K562 (cell line): Measurements from ENCODE around the gene KRIT1. TPM values are rescaled to one million over a fixed set of nuclear protein-coding genes. Genes with fewer than 3 reads are reported as not detected.

ENCODE experiments used
- CBX2 ChIP-seq: fragments of 200-600 bp; sonication (generic); IDR thresholded peaks from one replicate; pipeline ENCODE4 v1.6.1; 2012; ENCODE audit warnings: mild to moderate bottlenecking, low read length, inconsistent platforms; ENCODE audit not compliant: insufficient read depth, poor library complexity, severe bottlenecking
- CHD1 ChIP-seq: fragments of 200-600 bp; sonication (generic); IDR thresholded peaks from one replicate; pipeline ENCODE4 v1.6.1; 2012; ENCODE audit warnings: mild to moderate bottlenecking, moderate library complexity, low read length, inconsistent platforms
- ETV5 ChIP-seq: sonication (generic); formaldehyde crosslinking; IDR thresholded peaks from 2 replicates; pipeline ENCODE4 v1.4.0; 2020; ENCODE audit warnings: low read depth, mild to moderate bottlenecking, missing genetic modification reagents
- GABPA ChIP-seq: fragments of 200-800 bp; sonication (Bioruptor generic); conservative IDR thresholded peaks from 2 replicates; pipeline ENCODE4 v1.6.1; 2016; ENCODE audit warnings: low read depth, missing genetic modification characterization, missing compliant biosample characterization
- HDAC2 ChIP-seq: fragments of 450-650 bp; IDR thresholded peaks from 2 replicates; pipeline ENCODE4 v1.6.1; 2016; ENCODE audit warnings: mild to moderate bottlenecking
- HOXB6 ChIP-seq: fragments of 250-450 bp; sonication (Bioruptor Pico); IDR thresholded peaks from 2 replicates; pipeline ENCODE4 v1.5.1; 2022; ENCODE audit warnings: mild to moderate bottlenecking, borderline replicate concordance
- MEIS2 ChIP-seq: fragments of 450-650 bp; IDR thresholded peaks from 2 replicates; pipeline ENCODE4 v1.6.1; 2014; ENCODE audit warnings: mild to moderate bottlenecking; ENCODE audit not compliant: partially characterized antibody
- NCOA4 ChIP-seq: fragments of 450-650 bp; IDR thresholded peaks from 2 replicates; pipeline ENCODE4 v1.6.1; 2018; ENCODE audit warnings: mild to moderate bottlenecking; ENCODE audit not compliant: partially characterized antibody
- RAD21 ChIP-seq, 2 experiments: fragments of 250-450 bp in 1 of 2; fragments of 450-650 bp in 1 of 2; sonication (Bioruptor Pico) in 1 of 2; formaldehyde crosslinking in 1 of 2; IDR thresholded peaks in 1 of 2; conservative IDR thresholded peaks in 1 of 2; 2 replicates each; pipeline versions ENCODE4 v1.4.0 to v1.8.0; 2020 to 2022; ENCODE audit warnings: mild to moderate bottlenecking in 2 of 2, moderate library complexity in 1 of 2
- RB1 ChIP-seq: fragments of 450-650 bp; IDR thresholded peaks from 2 replicates; pipeline ENCODE4 v1.6.1; 2017; ENCODE audit warnings: low read depth, mild to moderate bottlenecking
- SAFB ChIP-seq: fragments of 200-400 bp; formaldehyde crosslinking; IDR thresholded peaks from 2 replicates; pipeline ENCODE4 v1.6.1; 2017; ENCODE audit warnings: low read depth, low read length, borderline replicate concordance
- SMARCA4 ChIP-seq: fragments of 450-650 bp; IDR thresholded peaks from 2 replicates; pipeline ENCODE4 v1.6.1; 2016
- TRIM28 ChIP-seq: fragments of 450-650 bp; IDR thresholded peaks from 2 replicates; pipeline ENCODE4 v1.6.1; 2017
- USF2 ChIP-seq: sonication (generic); formaldehyde crosslinking; IDR thresholded peaks from 2 replicates; pipeline ENCODE4 v1.5.0; 2020; ENCODE audit warnings: missing genetic modification reagents
- YY1 ChIP-seq, 3 experiments: IDR thresholded peaks; 2 replicates each; pipeline ENCODE4 v1.6.1; 2011; ENCODE audit warnings: low read length in 2 of 3, mild to moderate bottlenecking in 2 of 3, moderate library complexity in 2 of 3, borderline replicate concordance in 1 of 3, control low read depth in 1 of 3, low read depth in 1 of 3; ENCODE audit not compliant: insufficient read depth in 3 of 3, insufficient replicate concordance in 2 of 3, control insufficient read depth in 1 of 3, insufficient read length in 1 of 3; ENCODE audit errors: extremely low read depth in 1 of 3
- ZNF134 ChIP-seq: fragments of 250-450 bp; sonication (Bioruptor Pico); conservative IDR thresholded peaks from 2 replicates; pipeline ENCODE4 v1.4.0; 2020
- ZNF175 ChIP-seq: fragments of 200-800 bp; sonication (Bioruptor generic); IDR thresholded peaks from 2 replicates; pipeline ENCODE4 v1.6.1; 2016; ENCODE audit warnings: low read depth, mild to moderate bottlenecking, missing genetic modification characterization, missing compliant biosample characterization
- ZNF644 ChIP-seq: fragments of 200-800 bp; sonication (Bioruptor generic); IDR thresholded peaks from 2 replicates; pipeline ENCODE4 v1.6.1; 2016; ENCODE audit warnings: low read depth, missing genetic modification characterization, missing compliant biosample characterization
- ZNF79 ChIP-seq: fragments of 250-450 bp; sonication (Bioruptor Pico); IDR thresholded peaks from 2 replicates; pipeline ENCODE4 v1.4.0; 2020; ENCODE audit warnings: low read depth, mild to moderate bottlenecking, moderate library complexity
- polyA plus RNA-seq, 8 experiments: library from polyadenylated mRNA; depleted of rRNA in 4 of 8; stranded (reverse) in 5 of 8; unstranded in 3 of 8; fragments of >200 nt; fragmentation: Nextera tagmentation in 2 of 8; fragmentation: Illumina TruSeq in 1 of 8; extraction: Ambion mirVana in 2 of 8; extraction: Trizol in 1 of 8; gene quantifications; 2 replicates each; pipeline versions ENCODE4 v1.2.1 to v1.2.3, GENCODE V29; 2011 to 2014; ENCODE audit warnings: inconsistent platforms in 1 of 8, missing spikeins in 1 of 8
- total RNA-seq, 7 experiments: library from RNA; depleted of rRNA in 6 of 7; stranded (reverse); fragments of >200 nt in 6 of 7; fragmentation: Illumina TruSeq in 2 of 7; extraction: Trizol in 2 of 7; gene quantifications; 2 replicates each; pipeline versions ENCODE4 v1.2.1 to v1.2.3, GENCODE V29; 2011 to 2021; ENCODE audit warnings: low replicate concordance in 1 of 7
- TF ChIP-seq, protein P1 (sequence below), 2 experiments: fragments of 450-650 bp; IDR thresholded peaks; 2 replicates each; pipeline ENCODE4 v1.6.1; 2018; ENCODE audit warnings: mild to moderate bottlenecking in 2 of 2, low read depth in 1 of 2; ENCODE audit not compliant: partially characterized antibody in 2 of 2

KRIT1 gene
- total and polyA plus RNA-seq, 9 of the 15 experiments (the other 6 are each of a cell fraction or from before 2014, with no cell fraction given): 21.5 to 81.4 (median 55.9) TPM

GRCh38 chr7:92244808-92245486, 767 bp downstream of the KRIT1 start (continued):
- TF ChIP-seq GABPA (no peak), ZNF644 (tag) (peak; percentile 38; the same call in 1 of the 2 replicates), TRIM28 (no peak), HDAC2 (0 out of 2 replicates have a peak, but pooled peaks have one; percentile 18), ZNF134 (CRISPR knock-in tag) (0 out of 2 replicates have a peak, but pooled peaks have one; percentile 23), YY1 (IDR thresholded peaks at IDR 0.05; ENCODE audit: borderline replicate concordance in 1 of 3, control insufficient read depth in 1 of 3, extremely low read depth in 1 of 3, insufficient read depth in 3 of 3, insufficient read length in 1 of 3, insufficient replicate concordance in 2 of 3, low read depth in 1 of 3, low read length in 2 of 3) (peak in 1 of 3 experiments; percentile 44), CBX2 (no peak), RAD21 (CRISPR knock-in tag; conservative IDR thresholded peaks at IDR 0.05 in 1 of 2, IDR thresholded peaks at IDR 0.05 in 1 of 2) (peak in 1 of 2 experiments; percentile 13; a peak in 1 of 4 replicates), CHD1 (no peak), SMARCA4 (peak; percentile 61), MEIS2 (peak; percentile 69), ETV5 (CRISPR knock-in tag) (no peak), ZNF79 (no peak), RB1 (no peak), HOXB6 (CRISPR knock-in tag) (no peak), SAFB (no peak), ZNF175 (CRISPR knock-in tag) (no peak), USF2 (CRISPR knock-in tag) (no peak), NCOA4 (no peak)
- TF ChIP-seq, protein P1, sequence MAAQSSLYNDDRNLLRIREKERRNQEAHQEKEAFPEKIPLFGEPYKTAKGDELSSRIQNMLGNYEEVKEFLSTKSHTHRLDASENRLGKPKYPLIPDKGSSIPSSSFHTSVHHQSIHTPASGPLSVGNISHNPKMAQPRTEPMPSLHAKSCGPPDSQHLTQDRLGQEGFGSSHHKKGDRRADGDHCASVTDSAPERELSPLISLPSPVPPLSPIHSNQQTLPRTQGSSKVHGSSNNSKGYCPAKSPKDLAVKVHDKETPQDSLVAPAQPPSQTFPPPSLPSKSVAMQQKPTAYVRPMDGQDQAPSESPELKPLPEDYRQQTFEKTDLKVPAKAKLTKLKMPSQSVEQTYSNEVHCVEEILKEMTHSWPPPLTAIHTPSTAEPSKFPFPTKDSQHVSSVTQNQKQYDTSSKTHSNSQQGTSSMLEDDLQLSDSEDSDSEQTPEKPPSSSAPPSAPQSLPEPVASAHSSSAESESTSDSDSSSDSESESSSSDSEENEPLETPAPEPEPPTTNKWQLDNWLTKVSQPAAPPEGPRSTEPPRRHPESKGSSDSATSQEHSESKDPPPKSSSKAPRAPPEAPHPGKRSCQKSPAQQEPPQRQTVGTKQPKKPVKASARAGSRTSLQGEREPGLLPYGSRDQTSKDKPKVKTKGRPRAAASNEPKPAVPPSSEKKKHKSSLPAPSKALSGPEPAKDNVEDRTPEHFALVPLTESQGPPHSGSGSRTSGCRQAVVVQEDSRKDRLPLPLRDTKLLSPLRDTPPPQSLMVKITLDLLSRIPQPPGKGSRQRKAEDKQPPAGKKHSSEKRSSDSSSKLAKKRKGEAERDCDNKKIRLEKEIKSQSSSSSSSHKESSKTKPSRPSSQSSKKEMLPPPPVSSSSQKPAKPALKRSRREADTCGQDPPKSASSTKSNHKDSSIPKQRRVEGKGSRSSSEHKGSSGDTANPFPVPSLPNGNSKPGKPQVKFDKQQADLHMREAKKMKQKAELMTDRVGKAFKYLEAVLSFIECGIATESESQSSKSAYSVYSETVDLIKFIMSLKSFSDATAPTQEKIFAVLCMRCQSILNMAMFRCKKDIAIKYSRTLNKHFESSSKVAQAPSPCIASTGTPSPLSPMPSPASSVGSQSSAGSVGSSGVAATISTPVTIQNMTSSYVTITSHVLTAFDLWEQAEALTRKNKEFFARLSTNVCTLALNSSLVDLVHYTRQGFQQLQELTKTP (IDR thresholded peaks at IDR 0.05; ENCODE audit: low read depth in 1 of 2, partially characterized antibody in 2 of 2): no peak
